ENCODE measurements around the gene USP33.
"Not testable (repeated sequence)": the region's sequence is repeated elsewhere in the genome, so short reads cannot be mapped to it uniquely, and the experiment has no call there.

USP33 gene

DNA sequence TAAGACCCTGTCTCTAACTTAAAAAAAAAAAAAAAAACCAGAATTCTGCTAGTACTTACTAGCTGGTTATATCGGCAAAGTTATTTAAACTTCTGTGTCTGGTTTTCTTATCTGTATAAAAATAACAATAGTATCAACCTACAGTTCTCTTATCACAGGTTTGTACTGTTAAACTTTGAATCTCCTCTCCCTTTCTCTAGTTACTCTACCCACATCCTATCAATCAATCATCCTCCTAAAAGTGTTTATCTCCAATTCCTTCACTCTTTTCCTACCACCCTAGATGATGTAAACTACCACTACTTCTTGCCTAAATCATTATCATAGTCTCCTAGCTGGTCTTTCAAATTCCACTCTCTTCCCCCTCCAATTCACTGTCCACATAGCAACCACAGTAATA, 27.6 kb downstream of the USP33 start:
- Histone ChIP-seq H3K27ac (ENCODE audit: low read depth, low read length) (no peak overlapping the region), H3K27me3 (ENCODE audit: control insufficient read depth, insufficient read depth, low read length) (no peaks in the 10 kb centered on the region), H3K4me3 (ENCODE audit: low read depth, low read length) (no peak overlapping the region), H3K9ac (ENCODE audit: low read depth, low read length) (no peak overlapping the region), H3K9me3 (ENCODE audit: control insufficient read depth, insufficient read depth, low read length) (no peaks in the 10 kb centered on the region), H3K36me3 (ENCODE audit: control insufficient read depth, insufficient read depth, low read length) (peaks cover 35% of the 10 kb centered on the region), H3K4me1 (ENCODE audit: control insufficient read depth, insufficient read depth, low read length) (no peaks in the 10 kb centered on the region)

DNA sequence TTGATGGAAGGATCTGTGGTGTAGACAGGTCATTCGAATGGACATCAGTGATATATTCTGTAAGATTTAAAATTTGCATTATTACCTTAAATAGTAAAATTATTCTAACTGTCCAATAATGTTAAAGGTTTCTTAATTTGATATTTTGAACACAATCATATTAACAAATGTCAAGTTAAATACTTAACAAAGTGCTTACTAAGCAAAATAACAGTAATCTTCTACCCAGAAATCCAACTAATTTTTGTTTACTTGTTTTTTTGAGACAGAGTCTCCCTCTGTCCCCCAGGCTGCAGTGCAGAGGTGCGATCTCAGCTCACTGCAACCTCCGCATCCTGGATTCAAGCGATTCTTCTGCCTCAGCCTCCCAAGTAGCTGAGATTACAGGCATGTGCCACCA, 33.9 kb downstream of the USP33 start:
- H3K4me3 ChIP-seq (ENCODE audit: low read depth, low read length), result no peak overlapping the region
- H3K36me3 ChIP-seq (ENCODE audit: control insufficient read depth, insufficient read depth, low read length), result peaks cover 81% of the 10 kb centered on the region
- no peaks in the 10 kb centered on the region for H3K27me3 ChIP-seq (ENCODE audit: control insufficient read depth, insufficient read depth, low read length)
- no peaks in the 10 kb centered on the region for H3K9me3 ChIP-seq (ENCODE audit: control insufficient read depth, insufficient read depth, low read length)
- no peak overlapping the region for H3K9ac ChIP-seq (ENCODE audit: low read depth, low read length)
- no peak overlapping the region for H3K27ac ChIP-seq (ENCODE audit: low read depth, low read length)
- no peaks in the 10 kb centered on the region for H3K4me1 ChIP-seq (ENCODE audit: control insufficient read depth, insufficient read depth, low read length)

DNA sequence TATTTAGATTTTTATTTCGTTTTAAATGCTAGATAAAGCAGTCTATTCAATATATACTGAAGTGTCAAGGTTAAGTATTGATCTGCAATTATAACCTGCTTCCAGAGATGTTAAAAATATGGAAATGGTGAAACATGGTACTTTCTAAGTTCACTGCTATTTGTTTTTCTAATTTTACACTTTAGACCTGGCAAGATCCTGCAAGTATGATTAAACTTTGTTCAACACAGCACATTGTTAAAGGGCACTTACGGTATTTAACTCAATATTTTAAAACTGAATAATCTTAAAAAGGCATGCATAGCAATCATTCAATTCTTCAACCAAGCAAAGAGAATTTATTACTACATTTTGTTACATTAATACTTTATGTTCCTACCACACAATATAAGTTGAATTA, 41.5 kb downstream of the USP33 start:
- Histone ChIP-seq H3K27ac (ENCODE audit: low read depth, low read length) (no peak overlapping the region), H3K36me3 (ENCODE audit: control insufficient read depth, insufficient read depth, low read length) (peaks cover 69% of the 10 kb centered on the region), H3K9ac (ENCODE audit: low read depth, low read length) (no peak overlapping the region), H3K27me3 (ENCODE audit: control insufficient read depth, insufficient read depth, low read length) (no peaks in the 10 kb centered on the region), H3K9me3 (ENCODE audit: control insufficient read depth, insufficient read depth, low read length) (no peaks in the 10 kb centered on the region), H3K4me1 (ENCODE audit: control insufficient read depth, insufficient read depth, low read length) (no peaks in the 10 kb centered on the region), H3K4me3 (ENCODE audit: low read depth, low read length) (no peak overlapping the region)

DNA sequence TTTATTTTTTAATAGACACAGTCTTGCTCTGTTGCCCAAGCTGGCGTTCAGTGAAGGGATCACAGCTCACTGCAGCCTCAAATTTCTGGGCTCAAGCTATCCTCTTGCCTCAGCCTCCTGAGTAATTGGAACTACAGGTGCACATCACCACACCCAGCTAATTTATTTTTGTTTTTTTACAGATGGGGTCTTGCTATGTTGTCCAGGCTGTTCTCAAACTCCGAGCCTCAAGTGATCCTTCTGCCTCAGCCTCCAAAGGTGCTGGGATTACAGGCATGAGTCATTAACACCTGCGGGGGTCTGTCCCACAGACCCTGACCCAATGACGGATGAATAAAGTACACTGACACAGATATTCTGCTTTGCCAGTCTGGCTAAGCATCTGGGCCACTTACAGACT, 43.6 kb downstream of the USP33 start:
- H3K4me1 ChIP-seq (ENCODE audit: control insufficient read depth, insufficient read depth, low read length), result no peaks in the 10 kb centered on the region
- H3K9ac ChIP-seq (ENCODE audit: low read depth, low read length), result no peak overlapping the region
- H3K9me3 ChIP-seq (ENCODE audit: control insufficient read depth, insufficient read depth, low read length), result no peaks in the 10 kb centered on the region
- peaks cover 69% of the 10 kb centered on the region for H3K36me3 ChIP-seq (ENCODE audit: control insufficient read depth, insufficient read depth, low read length)
- H3K4me3 ChIP-seq (ENCODE audit: low read depth, low read length), result no peak overlapping the region
- no peaks in the 10 kb centered on the region for H3K27me3 ChIP-seq (ENCODE audit: control insufficient read depth, insufficient read depth, low read length)
- H3K27ac ChIP-seq (ENCODE audit: low read depth, low read length), result no peak overlapping the region

DNA sequence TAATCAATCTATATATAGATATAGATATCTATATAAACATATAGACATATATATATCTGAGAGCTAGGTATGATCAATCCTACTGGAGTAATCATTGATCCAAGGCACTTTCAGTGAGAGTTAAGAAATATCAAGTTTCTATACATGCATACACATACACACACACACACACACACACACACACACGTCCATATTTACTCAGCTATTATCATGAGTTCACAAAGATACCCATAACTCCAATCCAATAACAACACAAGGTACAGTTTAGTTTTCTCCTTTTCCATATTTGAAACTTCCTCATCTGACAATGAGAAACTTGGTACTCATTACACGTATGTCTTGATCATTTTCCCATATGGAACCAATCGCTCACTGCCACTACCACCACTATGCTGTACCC, 49.9 kb downstream of the USP33 start:
- H3K27ac ChIP-seq (ENCODE audit: low read depth, low read length), result no peak overlapping the region
- H3K4me3 ChIP-seq (ENCODE audit: low read depth, low read length), result no peak overlapping the region
- H3K4me1 ChIP-seq (ENCODE audit: control insufficient read depth, insufficient read depth, low read length), result no peaks in the 10 kb centered on the region
- no peaks in the 10 kb centered on the region for H3K27me3 ChIP-seq (ENCODE audit: control insufficient read depth, insufficient read depth, low read length)
- H3K36me3 ChIP-seq (ENCODE audit: control insufficient read depth, insufficient read depth, low read length), result peaks cover 58% of the 10 kb centered on the region
- no peak overlapping the region for H3K9ac ChIP-seq (ENCODE audit: low read depth, low read length)
- no peaks in the 10 kb centered on the region for H3K9me3 ChIP-seq (ENCODE audit: control insufficient read depth, insufficient read depth, low read length)

DNA sequence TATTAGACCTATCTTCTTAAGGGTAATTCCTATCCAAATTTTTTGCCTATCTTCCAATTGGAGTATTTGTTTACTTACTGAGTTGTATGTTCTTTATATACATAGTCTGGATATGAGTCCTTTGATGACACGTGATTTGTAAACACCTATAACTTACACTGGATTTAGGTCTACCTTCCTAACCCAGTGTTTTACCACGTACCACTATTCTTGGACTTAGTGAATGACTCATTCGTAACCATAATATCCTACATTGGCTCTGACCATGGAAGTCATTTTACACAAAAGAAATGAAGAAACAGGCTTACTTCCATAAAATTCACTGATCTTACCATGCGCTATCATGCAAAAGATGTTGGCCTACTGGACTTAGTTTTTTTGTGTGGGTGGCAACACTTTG, 53.3 kb downstream of the USP33 start:
- no peaks in the 10 kb centered on the region for H3K4me1 ChIP-seq (ENCODE audit: control insufficient read depth, insufficient read depth, low read length)
- no peak overlapping the region for H3K27ac ChIP-seq (ENCODE audit: low read depth, low read length)
- no peak overlapping the region for H3K4me3 ChIP-seq (ENCODE audit: low read depth, low read length)
- no peaks in the 10 kb centered on the region for H3K27me3 ChIP-seq (ENCODE audit: control insufficient read depth, insufficient read depth, low read length)
- H3K36me3 ChIP-seq (ENCODE audit: control insufficient read depth, insufficient read depth, low read length), result peaks cover 28% of the 10 kb centered on the region
- H3K9ac ChIP-seq (ENCODE audit: low read depth, low read length), result no peak overlapping the region
- no peaks in the 10 kb centered on the region for H3K9me3 ChIP-seq (ENCODE audit: control insufficient read depth, insufficient read depth, low read length)

DNA sequence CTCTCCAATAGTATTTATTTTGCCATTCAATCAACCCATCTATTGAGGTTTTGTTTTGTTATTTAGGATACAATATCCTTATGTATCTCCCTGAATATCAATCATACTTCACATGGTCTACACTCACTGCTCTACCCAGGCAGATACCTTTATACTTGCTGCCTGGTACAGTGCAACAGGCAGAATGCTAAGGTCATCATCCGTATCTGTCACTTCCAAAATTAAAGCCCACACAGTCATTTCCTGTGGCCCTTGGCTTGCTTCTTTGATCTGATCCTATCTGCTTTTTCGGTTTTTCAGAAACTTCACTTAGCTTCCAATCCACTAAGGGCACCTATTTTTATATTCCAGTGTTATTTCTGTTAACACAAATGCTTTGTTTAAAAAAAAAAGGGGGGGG, 54.9 kb downstream of the USP33 start:
- Histone ChIP-seq H3K4me1 (ENCODE audit: control insufficient read depth, insufficient read depth, low read length) (no peaks in the 10 kb centered on the region), H3K36me3 (ENCODE audit: control insufficient read depth, insufficient read depth, low read length) (peaks cover 13% of the 10 kb centered on the region), H3K4me3 (ENCODE audit: low read depth, low read length) (no peak overlapping the region), H3K27ac (ENCODE audit: low read depth, low read length) (no peak overlapping the region), H3K9ac (ENCODE audit: low read depth, low read length) (no peak overlapping the region), H3K9me3 (ENCODE audit: control insufficient read depth, insufficient read depth, low read length) (no peaks in the 10 kb centered on the region), H3K27me3 (ENCODE audit: control insufficient read depth, insufficient read depth, low read length) (no peaks in the 10 kb centered on the region)

DNA sequence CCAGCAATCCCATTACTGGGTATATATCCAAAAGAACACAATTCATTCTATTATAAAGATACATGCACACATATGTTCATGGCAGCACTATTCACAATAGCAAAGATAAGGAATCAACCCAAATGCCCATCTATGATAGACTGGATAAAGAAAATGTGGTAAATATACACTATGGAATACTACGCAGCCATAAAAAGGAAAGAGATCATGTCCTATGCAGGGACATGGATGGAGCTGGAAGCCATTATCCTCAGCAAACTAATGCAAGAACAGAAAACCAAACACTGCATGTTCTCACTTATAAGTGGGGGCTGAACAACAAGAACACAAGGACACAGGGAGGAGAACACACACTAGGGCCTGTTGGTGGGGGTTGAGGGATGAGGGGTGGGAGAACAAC, 60.0 kb downstream of the USP33 start:
- H3K27me3 ChIP-seq (ENCODE audit: control insufficient read depth, insufficient read depth, low read length), result not testable (repeated sequence)

DNA sequence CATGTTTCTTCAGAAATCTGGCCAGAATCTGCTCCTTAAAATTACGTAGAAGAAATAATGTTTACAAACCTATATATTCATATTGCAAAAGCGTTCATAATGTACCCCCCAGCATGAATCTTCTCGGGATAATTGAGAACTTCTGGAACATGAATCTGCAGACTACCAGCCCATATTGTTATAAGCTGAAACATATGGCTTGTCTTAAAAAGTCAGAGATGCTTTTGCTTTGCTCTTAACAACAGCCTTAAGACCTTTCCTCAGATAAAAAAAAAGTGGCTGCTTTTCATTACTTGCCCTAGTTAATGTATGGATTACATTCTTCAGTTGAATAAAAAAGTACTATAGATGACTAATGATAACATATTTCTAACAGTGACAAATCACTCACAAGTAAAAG, 62.2 kb downstream of the USP33 start:
- H3K4me3 ChIP-seq (ENCODE audit: low read depth, low read length), result no peak overlapping the region
- no peak overlapping the region for H3K27ac ChIP-seq (ENCODE audit: low read depth, low read length)
- H3K4me1 ChIP-seq (ENCODE audit: control insufficient read depth, insufficient read depth, low read length), result no peaks in the 10 kb centered on the region
- no peaks in the 10 kb centered on the region for H3K9me3 ChIP-seq (ENCODE audit: control insufficient read depth, insufficient read depth, low read length)
- no peaks in the 10 kb centered on the region for H3K27me3 ChIP-seq (ENCODE audit: control insufficient read depth, insufficient read depth, low read length)
- H3K36me3 ChIP-seq (ENCODE audit: control insufficient read depth, insufficient read depth, low read length), result no peaks in the 10 kb centered on the region
- H3K9ac ChIP-seq (ENCODE audit: low read depth, low read length), result no peak overlapping the region

More for the DNA sequence above, 60.0 kb downstream of the USP33 start:
- H3K27ac ChIP-seq (ENCODE audit: low read depth, low read length); H3K36me3 ChIP-seq (ENCODE audit: control insufficient read depth, insufficient read depth, low read length); H3K4me3 ChIP-seq (ENCODE audit: low read depth, low read length); H3K4me1 ChIP-seq (ENCODE audit: control insufficient read depth, insufficient read depth, low read length); H3K9me3 ChIP-seq (ENCODE audit: control insufficient read depth, insufficient read depth, low read length); H3K9ac ChIP-seq (ENCODE audit: low read depth, low read length): not testable (repeated sequence)

DNA sequence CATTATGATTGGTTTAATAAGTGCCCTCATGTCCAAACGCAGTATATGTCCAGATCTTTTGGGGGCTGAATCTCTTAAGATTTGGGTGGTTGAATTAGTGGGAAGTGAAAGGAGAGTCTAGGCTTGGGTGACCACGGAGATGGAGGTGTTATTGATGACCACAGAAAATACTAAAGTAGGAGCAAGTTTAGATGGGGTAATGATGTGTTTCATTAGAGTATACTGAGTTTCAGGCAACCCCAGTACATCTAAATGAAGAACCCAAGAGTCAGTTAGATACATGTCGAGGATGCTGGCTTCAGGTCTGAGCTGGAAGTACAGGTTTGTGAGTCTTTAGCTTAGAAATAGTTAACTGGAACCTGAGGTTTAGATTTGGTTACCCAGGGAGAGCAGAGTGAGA, 70.7 kb downstream of the USP33 start:
- H3K9me3 ChIP-seq (ENCODE audit: control insufficient read depth, insufficient read depth, low read length), result no peaks in the 10 kb centered on the region
- no peak overlapping the region for H3K9ac ChIP-seq (ENCODE audit: low read depth, low read length)
- no peaks in the 10 kb centered on the region for H3K27me3 ChIP-seq (ENCODE audit: control insufficient read depth, insufficient read depth, low read length)
- H3K27ac ChIP-seq (ENCODE audit: low read depth, low read length), result no peak overlapping the region
- H3K4me1 ChIP-seq (ENCODE audit: control insufficient read depth, insufficient read depth, low read length), result peaks cover 6% of the 10 kb centered on the region; the same call in 1 of the 2 replicates
- no peaks in the 10 kb centered on the region for H3K36me3 ChIP-seq (ENCODE audit: control insufficient read depth, insufficient read depth, low read length)
- no peak overlapping the region for H3K4me3 ChIP-seq (ENCODE audit: low read depth, low read length)

DNA sequence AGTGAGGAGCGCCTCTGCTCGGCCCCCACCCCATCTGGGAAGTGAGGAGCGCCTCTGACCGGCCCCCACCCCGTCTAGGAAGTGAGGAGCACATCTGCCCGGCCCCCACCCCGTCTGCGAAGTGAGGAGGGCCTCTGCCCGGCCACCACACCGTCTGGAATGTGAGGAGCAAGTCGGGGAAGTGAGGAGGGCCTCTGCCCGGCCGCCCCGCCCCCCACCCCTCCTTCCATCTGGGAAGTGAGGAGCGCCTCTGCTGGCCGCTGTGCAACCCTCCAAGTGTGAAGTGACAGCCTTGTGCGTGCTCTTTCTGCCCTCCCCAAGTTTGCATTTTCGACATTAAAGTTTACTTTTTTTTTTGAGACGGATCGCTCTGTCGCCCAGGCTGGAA, 72.1 kb downstream of the USP33 start:
- no peaks in the 10 kb centered on the region for H3K9me3 ChIP-seq (ENCODE audit: control insufficient read depth, insufficient read depth, low read length)
- peak overlapping the region; percentile 57 for H3K4me3 ChIP-seq (ENCODE audit: low read depth, low read length)
- H3K27ac ChIP-seq (ENCODE audit: low read depth, low read length), result peak overlapping the region; percentile 46
- no peaks in the 10 kb centered on the region for H3K36me3 ChIP-seq (ENCODE audit: control insufficient read depth, insufficient read depth, low read length)
- no peaks in the 10 kb centered on the region for H3K27me3 ChIP-seq (ENCODE audit: control insufficient read depth, insufficient read depth, low read length)
- H3K4me1 ChIP-seq (ENCODE audit: control insufficient read depth, insufficient read depth, low read length), result peaks cover 6% of the 10 kb centered on the region; the same call in 1 of the 2 replicates
- no peak overlapping the region for H3K9ac ChIP-seq (ENCODE audit: low read depth, low read length)

Measured in HUES48 (cell line).